HG02588 (cell line): Measurements from ENCODE around the gene CDH13.

Experiments
- ATAC-seq: cut with Tn5 transposase; IDR thresholded peaks from one replicate; pipeline ENCODE4 v1.9.1; 2021; ENCODE audit warnings: mild to moderate bottlenecking, moderate library complexity; ENCODE audit not compliant: unreplicated experiment

CDH13 gene

GRCh38 chr16:82990155-82990554 lies 363.4 kb downstream of the CDH13 start:
- no peak for ATAC-seq

- ATAC-seq = no peak
Observed at GRCh38 chr16:82991410-82991809, 364.6 kb downstream of the CDH13 start.

GRCh38 chr16:82991966-82992675 lies 365.4 kb downstream of the CDH13 start:
- no peak for ATAC-seq

- ATAC-seq = no peak
Observed at GRCh38 chr16:82992786-82993185, 366.0 kb downstream of the CDH13 start.

- ATAC-seq = no peak
Observed at GRCh38 chr16:82993415-82993814, 366.6 kb downstream of the CDH13 start.

- no peak for ATAC-seq
Observed at GRCh38 chr16:82993926-82994325, 367.2 kb downstream of the CDH13 start.

- ATAC-seq = no peak
Observed at GRCh38 chr16:82995286-82995923, 368.6 kb downstream of the CDH13 start.

- ATAC-seq = no peak
Observed at GRCh38 chr16:82995924-82996441, 369.2 kb downstream of the CDH13 start.

- no peak for ATAC-seq
Observed at GRCh38 chr16:82996814-82997213, 370.0 kb downstream of the CDH13 start.

GRCh38 chr16:82999711-83000110 lies 372.9 kb downstream of the CDH13 start:
- no peak for ATAC-seq

- ATAC-seq = no peak
Observed at GRCh38 chr16:83002351-83003334, 375.9 kb downstream of the CDH13 start.

GRCh38 chr16:83004868-83005652 lies 378.3 kb downstream of the CDH13 start:
- ATAC-seq = no peak

GRCh38 chr16:83005653-83006160 lies 378.9 kb downstream of the CDH13 start:
- no peak for ATAC-seq

- peak; percentile 46 for ATAC-seq
Observed at GRCh38 chr16:83010776-83011720, 384.3 kb downstream of the CDH13 start.

GRCh38 chr16:83011939-83012338 lies 385.2 kb downstream of the CDH13 start:
- no peak for ATAC-seq

GRCh38 chr16:83013071-83013470 lies 386.3 kb downstream of the CDH13 start:
- ATAC-seq = no peak

GRCh38 chr16:83019963-83020362 lies 393.2 kb downstream of the CDH13 start:
- ATAC-seq = no peak

- ATAC-seq = no peak
Observed at GRCh38 chr16:83021045-83021444, 394.3 kb downstream of the CDH13 start.

- no peak for ATAC-seq
Observed at GRCh38 chr16:83021746-83022145, 395.0 kb downstream of the CDH13 start.
